IMR-90 (cell line): ENCODE results near the gene CC2D1A. TPM values are rescaled to one million over a fixed set of nuclear protein-coding genes. Genes with fewer than 3 reads are reported as not detected.
"Not testable (repeated sequence)": the region's sequence is repeated elsewhere in the genome, so short reads cannot be mapped to it uniquely, and the experiment has no call there.

ENCODE experiments used
- ATAC-seq: fragments of 200-7000 bp; cut with Tn5 transposase; 2 replicates; pipeline ENCODE4 v1.9.1; 2020; ENCODE audit warnings: low read depth, mild to moderate bottlenecking, moderate library complexity
- BruUV-seq: library from RNA; stranded (reverse); fragments of 400-500 nt; replicated peaks from 2 replicates; lab custom pipeline; 2021; lab: Mats Ljungman, UMichigan
- CTCF ChIA-PET: fragments of 300-600 bp; formaldehyde crosslinking; extraction: SDS; loops from one replicate; lab custom pipeline; 2021; ENCODE audit warnings: antibody characterized with exemption; lab: Yijun Ruan, JAX
- POLR2A ChIA-PET: fragments of 300-600 bp; sonication (Branson Sonifier 250); formaldehyde crosslinking; loops from one replicate; lab custom pipeline; 2022; ENCODE audit warnings: antibody characterized with exemption; ENCODE audit not compliant: unreplicated experiment; lab: Charles Lee
- DNase-seq: peaks from one replicate; pipeline ENCODE4 v3.0.0; 2013
- H2AFZ ChIP-seq: replicated peaks from 2 replicates; pipeline ENCODE3; 2013; ENCODE audit warnings: low read length, mild to moderate bottlenecking; ENCODE audit not compliant: poor library complexity
- H2AK5ac ChIP-seq: 2 replicates; pipeline ENCODE4 v1.6.1; 2013; ENCODE audit warnings: low read depth, low read length, inconsistent platforms
- H2AK9ac ChIP-seq: replicated peaks from 2 replicates; pipeline ENCODE3; 2013; ENCODE audit warnings: mild to moderate bottlenecking, low read depth, low read length, moderate library complexity; ENCODE audit not compliant: poor library complexity
- H2BK120ac ChIP-seq: 2 replicates; pipeline ENCODE4 v1.6.1; 2013; ENCODE audit warnings: low read depth, low read length, inconsistent platforms
- H2BK15ac ChIP-seq: 3 replicates; pipeline ENCODE4 v1.6.1; 2013; ENCODE audit warnings: low read depth, low read length, inconsistent platforms
- H2BK20ac ChIP-seq: 2 replicates; pipeline ENCODE4 v1.6.1; 2013; ENCODE audit warnings: low read depth, mild to moderate bottlenecking, inconsistent platforms, low read length, moderate library complexity
- H2BK5ac ChIP-seq: 2 replicates; pipeline ENCODE4 v1.6.1; 2013; ENCODE audit warnings: mild to moderate bottlenecking, low read depth, low read length, inconsistent platforms; ENCODE audit not compliant: poor library complexity, severe bottlenecking
- H3K14ac ChIP-seq: replicated peaks from 2 replicates; pipeline ENCODE4 v1.6.1; 2013; ENCODE audit warnings: low read depth, low read length, inconsistent platforms
- H3K18ac ChIP-seq: 2 replicates; pipeline ENCODE4 v1.6.1; 2013; ENCODE audit warnings: low read depth, low read length, control low read depth
- H3K23ac ChIP-seq: 2 replicates; pipeline ENCODE4 v1.6.1; 2013; ENCODE audit warnings: low read depth, low read length, inconsistent platforms
- H3K27ac ChIP-seq: 2 replicates; pipeline ENCODE4 v1.5.1; 2013; ENCODE audit warnings: mild to moderate bottlenecking, control low read depth, low read length; ENCODE audit not compliant: insufficient read depth
- H3K27me3 ChIP-seq: 2 replicates; pipeline ENCODE4 v1.6.1; 2013; ENCODE audit warnings: low read length; ENCODE audit not compliant: control insufficient read depth, insufficient read depth
- H3K36me3 ChIP-seq: 2 replicates; pipeline ENCODE4 v1.6.1; 2013; ENCODE audit warnings: low read length, mixed read lengths; ENCODE audit not compliant: control insufficient read depth, insufficient read depth
- H3K4ac ChIP-seq: 2 replicates; pipeline ENCODE4 v1.6.1; 2013; ENCODE audit warnings: low read depth, low read length, inconsistent platforms
- H3K4me1 ChIP-seq: 2 replicates; pipeline ENCODE4 v1.6.1; 2013; ENCODE audit warnings: low read length, mixed read lengths; ENCODE audit not compliant: control insufficient read depth, insufficient read depth
- H3K4me2 ChIP-seq: 2 replicates; pipeline ENCODE4 v1.6.1; 2013; ENCODE audit warnings: low read depth, mild to moderate bottlenecking, control low read depth, low read length, moderate library complexity
- H3K4me3 ChIP-seq: 2 replicates; pipeline ENCODE4 v1.5.1; 2013; ENCODE audit warnings: low read depth, mild to moderate bottlenecking, control low read depth, low read length, moderate library complexity; ENCODE audit not compliant: insufficient read depth
- H3K56ac ChIP-seq: 2 replicates; pipeline ENCODE4 v1.6.1; 2013; ENCODE audit warnings: low read length, inconsistent platforms; ENCODE audit not compliant: insufficient read depth; ENCODE audit errors: extremely low read depth
- H3K79me1 ChIP-seq, 2 experiments: 2 replicates each; pipeline ENCODE4 v1.6.1; 2013; ENCODE audit warnings: low read length in 2 of 2, inconsistent platforms in 1 of 2, low read depth in 1 of 2
- H3K9ac ChIP-seq: 2 replicates; pipeline ENCODE4 v1.6.1; 2013; ENCODE audit warnings: low read depth, low read length, control low read depth
- H3K9me1 ChIP-seq: 2 replicates; pipeline ENCODE4 v1.6.1; 2013; ENCODE audit warnings: low read length, inconsistent platforms; ENCODE audit not compliant: insufficient read depth
- H3K9me3 ChIP-seq: 2 replicates; pipeline ENCODE4 v1.6.1; 2013; ENCODE audit warnings: low read length; ENCODE audit not compliant: control insufficient read depth, insufficient read depth
- H4K20me1 ChIP-seq: 2 replicates; pipeline ENCODE4 v1.6.1; 2013; ENCODE audit warnings: low read length, inconsistent platforms; ENCODE audit not compliant: insufficient read depth
- H4K5ac ChIP-seq: 2 replicates; pipeline ENCODE4 v1.6.1; 2013; ENCODE audit warnings: mild to moderate bottlenecking, low read depth, low read length, control low read depth
- H4K8ac ChIP-seq, 2 experiments: 2 replicates each; pipeline ENCODE4 v1.6.1; 2013; ENCODE audit warnings: low read depth in 2 of 2, low read length in 2 of 2, control low read depth in 1 of 2, inconsistent platforms in 1 of 2
- H4K91ac ChIP-seq: 2 replicates; pipeline ENCODE4 v1.6.1; 2013; ENCODE audit warnings: low read depth, low read length, inconsistent platforms; ENCODE audit not compliant: insufficient read depth
- WGBS, 2 experiments: methylation state at CpG; one replicate each; pipeline versions ENCODE4 v1.1.5 to v1.1.7; 2013; ENCODE audit warnings: missing lambda C conversion rate in 2 of 2; ENCODE audit not compliant: insufficient read length in 1 of 2; ENCODE audit errors: extremely low coverage in 2 of 2; 5-methylcytosine and 5-hydroxymethylcytosine counted together
- dilution Hi-C: fragments of 300-500 bp; cut with HindIII; formaldehyde crosslinking; loops from one replicate; pipeline ENCODE4 v1.14.3; 2018; ENCODE audit warnings: low sequenced_read_pairs; ENCODE audit not compliant: unreplicated experiment
- in situ Hi-C: fragments of 300-500 bp; cut with MboI; formaldehyde crosslinking; loops from 3 replicates; pipeline ENCODE4 v1.14.3; 2019; ENCODE audit warnings: low sequenced_read_pairs, inconsistent platforms, mixed read lengths
- intact Hi-C: fragments of 100-400 bp; cut with micrococcal nuclease; formaldehyde crosslinking; loops from 2 replicates; pipeline ENCODE4 v1.10.0; 2022
- polyA plus RNA-seq, 3 experiments: library from polyadenylated mRNA; depleted of rRNA; stranded (reverse); fragments of >200 nt; gene quantifications; 2 replicates each; pipeline ENCODE4 v1.2.3, GENCODE V29; 2012; ENCODE audit warnings: low replicate concordance in 1 of 3
- total RNA-seq: library from RNA; depleted of rRNA; stranded (reverse); fragments of >200 nt; gene quantifications from 2 replicates; pipeline ENCODE4 v1.2.3, GENCODE V29; 2012

Gene CC2D1A
- total and polyA plus RNA-seq, 2 of the 4 experiments (the other 2 are of a cell fraction), result 4.1 to 14.7 TPM

DNA sequence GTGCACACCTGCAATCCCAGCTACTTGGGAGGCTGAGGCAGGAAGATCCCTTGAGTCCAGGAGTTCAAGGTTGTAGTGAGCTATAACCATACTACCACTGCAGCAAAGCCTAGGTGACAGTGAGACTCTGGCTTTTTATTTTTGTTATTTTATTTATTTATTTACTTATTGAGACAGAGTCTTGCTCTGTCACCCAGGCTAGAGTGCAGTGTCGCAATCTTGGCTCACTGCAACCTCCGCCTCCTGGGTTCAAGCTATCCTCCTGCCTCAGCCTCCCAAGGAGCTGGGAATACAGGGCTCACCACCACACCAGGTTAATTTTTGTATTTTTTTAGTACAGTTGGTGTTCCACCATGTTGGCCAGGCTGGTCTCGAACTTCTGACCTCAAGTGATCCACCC, 67.5 kb downstream of the CC2D1A start:
- CTCF ChIA-PET, result interaction anchor here (1.0 kb wide), 1 partner anchor 9 kb away, joined by 4 read pairs; no protein-coding TSS in a partner anchor
- ATAC-seq, dilution Hi-C loops: not testable (repeated sequence)

More for the DNA sequence above, 67.5 kb downstream of the CC2D1A start:
- H3K56ac ChIP-seq, H2AFZ ChIP-seq, H2BK5ac ChIP-seq, H3K9me1 ChIP-seq, H3K27ac ChIP-seq, H3K9me3 ChIP-seq, H3K18ac ChIP-seq, H3K4me3 ChIP-seq, H2BK120ac ChIP-seq, BruUV-seq, H2AK5ac ChIP-seq, H4K5ac ChIP-seq, H3K4me2 ChIP-seq, H3K14ac ChIP-seq, H3K79me1 ChIP-seq, H3K4ac ChIP-seq, H4K8ac ChIP-seq, DNase-seq, H4K20me1 ChIP-seq, H4K91ac ChIP-seq, H2AK9ac ChIP-seq, H2BK15ac ChIP-seq, POLR2A ChIA-PET, H3K27me3 ChIP-seq, H3K23ac ChIP-seq, H3K4me1 ChIP-seq, intact Hi-C loops, H2BK20ac ChIP-seq, in situ Hi-C loops, H3K9ac ChIP-seq: not testable (repeated sequence)
- WGBS, 2 experiments, result no CpG with 5 or more reads among the region's 3 CpGs
- H3K36me3 ChIP-seq, result peaks cover 22% of the 10 kb centered on the region; the same call in 1 of the 2 replicates
